ENCODE measurements around the gene MRPS34.

GRCh38 chr16:1767116-1767994 lies 5.6 kb downstream of the MRPS34 start:
- TF ChIP-seq CTCF (IDR thresholded peaks at IDR 0.05), result no peak
- no peak for TF ChIP-seq POLR2AphosphoS5 (IDR thresholded peaks at IDR 0.05)
- TF ChIP-seq EP300 (IDR thresholded peaks at IDR 0.05), result no peak
- no peak for TF ChIP-seq POLR2A (IDR thresholded peaks at IDR 0.05)

All from gastroesophageal sphincter (tissue), 3 donors.